ENCODE measurements around the gene NOP14.

The NOP14 gene

DNA sequence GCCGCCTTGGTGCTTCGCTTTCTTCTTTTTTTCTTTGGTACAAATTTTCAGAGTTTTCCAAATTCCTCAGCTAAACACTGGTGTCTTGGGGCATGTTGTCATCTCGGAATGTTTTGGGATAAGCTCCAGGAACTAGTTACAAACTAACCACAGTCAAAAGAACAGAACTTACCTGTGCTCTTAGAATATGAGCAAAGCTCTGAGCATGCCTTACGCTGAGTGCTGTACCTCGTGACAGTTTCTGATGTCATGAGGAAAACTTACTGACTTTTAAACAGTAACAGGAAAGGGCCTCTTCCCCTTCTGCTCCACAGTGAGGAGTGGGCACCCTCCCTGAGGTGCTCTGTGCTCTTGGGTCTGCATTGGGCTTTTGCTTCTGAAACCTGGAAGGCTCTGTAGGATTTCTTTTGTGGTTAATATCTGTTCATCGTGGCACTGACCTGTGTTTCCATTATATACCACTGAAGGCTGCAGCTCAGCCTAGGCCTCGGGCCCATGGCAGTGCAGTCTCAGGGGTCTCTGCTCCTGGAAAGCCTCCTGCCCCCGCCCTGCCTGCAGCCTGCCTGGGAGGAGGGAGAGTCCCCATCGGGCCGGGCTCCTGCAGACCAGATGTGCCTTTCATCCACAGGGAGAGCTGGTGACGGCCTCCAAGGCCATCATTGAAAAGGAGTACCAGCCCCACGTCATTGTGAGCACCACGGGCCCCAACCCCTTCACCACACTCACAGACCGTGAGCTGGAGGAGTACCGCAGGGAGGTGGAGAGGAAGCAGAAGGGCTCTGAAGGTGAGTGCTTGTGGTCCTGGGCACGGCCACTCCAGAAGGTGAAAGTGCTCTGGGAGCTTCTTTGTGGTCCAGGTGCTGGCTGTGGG, 48.7 kb downstream of the NOP14 start:
- DNase-seq (ENCODE audit: low read depth) = no peak

- no peak for DNase-seq (ENCODE audit: low read depth)
Observed at GRCh38 chr4:2913168-2913567, 50.0 kb downstream of the NOP14 start.

DNA sequence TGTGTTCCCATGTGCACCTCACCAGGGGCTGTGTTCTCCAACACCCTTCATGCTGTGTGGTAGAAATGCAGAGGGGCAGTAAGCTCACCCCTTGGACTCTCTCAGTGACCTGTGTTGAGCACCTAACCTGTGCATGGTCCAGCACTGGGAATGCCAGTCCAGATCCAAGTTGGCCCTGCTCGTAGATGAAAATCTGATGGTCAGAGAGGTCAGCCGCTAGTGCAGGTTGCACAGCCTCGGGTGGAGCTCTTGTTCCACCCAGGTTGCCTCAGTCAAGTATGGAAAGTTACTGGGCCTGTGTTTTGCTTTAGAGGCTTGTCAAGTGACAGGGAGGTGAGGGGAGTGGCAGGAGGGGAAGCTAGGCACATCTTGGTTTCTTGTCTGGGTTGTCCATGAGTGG, 51.3 kb downstream of the NOP14 start:
- no peak for DNase-seq (ENCODE audit: low read depth)

DNA sequence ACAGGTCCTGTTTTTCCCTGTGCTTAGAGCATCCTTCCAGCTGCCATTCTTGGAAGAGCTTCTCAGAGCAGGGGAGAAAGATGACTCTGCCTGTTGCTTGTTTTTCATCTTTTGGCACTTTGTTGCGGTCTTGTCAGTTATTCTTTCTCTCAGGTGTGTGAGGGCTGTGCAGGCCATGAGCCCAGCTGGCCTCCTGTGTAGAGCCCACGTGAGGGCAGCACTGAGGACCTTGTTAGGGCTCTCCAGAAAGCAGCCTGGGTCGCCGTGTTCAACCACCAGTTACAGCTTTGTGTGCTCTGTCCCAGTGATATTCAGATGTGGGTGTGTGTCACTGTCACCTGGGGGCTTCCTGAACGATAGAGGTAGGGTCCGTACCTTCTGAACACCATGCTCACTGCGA, 52.8 kb downstream of the NOP14 start:
- no peak for DNase-seq (ENCODE audit: low read depth)

DNA sequence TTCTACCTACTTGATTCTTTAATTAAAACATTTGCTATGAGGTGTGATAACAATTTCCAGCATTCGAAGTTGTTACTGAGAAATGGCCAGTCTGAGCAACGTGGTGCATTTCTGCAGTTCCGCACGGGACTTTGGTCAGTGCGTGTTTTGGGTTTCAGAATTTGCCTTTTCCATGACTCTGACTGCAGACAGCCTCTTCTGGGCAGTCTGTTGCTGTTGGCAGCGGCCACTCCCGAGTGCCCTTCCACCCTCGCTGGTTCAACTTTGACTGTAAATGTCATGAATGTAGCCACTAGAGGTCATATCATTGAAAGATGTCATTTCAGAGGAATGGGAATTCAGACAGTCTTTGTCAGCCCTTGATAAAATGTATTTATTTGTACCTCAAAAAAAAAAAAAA, 53.6 kb downstream of the NOP14 start:
- no peak for DNase-seq (ENCODE audit: low read depth)

- DNase-seq (ENCODE audit: low read depth) = no peak
Observed at GRCh38 chr4:2908686-2909085, 54.5 kb downstream of the NOP14 start.

DNA sequence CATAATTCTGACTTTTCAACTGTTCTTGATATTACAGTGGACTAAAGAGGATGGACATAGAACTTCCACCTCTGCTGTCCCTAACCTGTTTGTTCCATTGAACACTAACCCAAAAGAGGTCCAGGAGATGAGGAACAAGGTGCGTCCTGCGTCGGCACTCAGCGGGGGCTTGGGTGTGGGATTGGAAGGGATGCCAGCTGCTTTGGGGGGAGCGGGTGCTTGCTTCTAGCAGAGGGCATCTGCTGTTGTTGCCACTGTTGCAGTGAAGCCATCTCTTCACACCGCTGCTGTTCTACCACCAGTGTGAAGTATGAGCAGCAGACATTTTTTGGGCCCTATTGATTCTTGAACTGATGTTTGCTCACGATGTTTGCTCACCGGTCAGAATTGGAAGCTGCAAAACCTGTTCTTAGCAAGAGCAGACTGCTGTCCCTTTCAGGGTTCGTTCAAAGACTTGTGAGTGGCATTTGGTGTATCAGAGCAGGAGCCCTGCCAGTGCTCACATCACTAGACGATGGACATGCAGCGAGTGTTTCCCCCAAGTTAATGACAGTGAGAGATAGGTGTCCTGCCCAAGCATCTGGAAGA, 55.4 kb downstream of the NOP14 start:
- no peak for DNase-seq (ENCODE audit: low read depth)

- no peak for DNase-seq (ENCODE audit: low read depth)
Observed at GRCh38 chr4:2907226-2907625, 56.0 kb downstream of the NOP14 start.

DNA sequence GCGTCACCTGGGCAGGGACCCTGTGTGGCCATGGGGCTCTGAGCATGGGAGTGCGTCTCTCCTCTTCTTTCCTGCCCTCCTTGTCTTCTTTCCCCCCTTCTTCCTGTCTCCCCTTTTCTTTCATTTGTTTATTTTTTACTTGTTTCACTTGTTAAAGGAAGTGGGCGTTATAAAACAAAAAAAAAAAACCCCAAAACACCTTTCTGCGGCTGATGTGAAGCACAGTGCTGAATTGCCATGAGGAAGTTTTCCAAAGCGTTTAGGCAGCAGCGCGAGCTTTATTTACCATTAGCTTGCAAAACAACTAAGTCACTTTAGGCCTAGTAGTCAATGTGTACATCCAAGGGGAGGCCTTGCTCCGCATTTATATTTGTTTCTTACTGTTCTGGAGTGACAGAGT, 57.0 kb downstream of the NOP14 start:
- no peak for DNase-seq (ENCODE audit: low read depth)

DNA sequence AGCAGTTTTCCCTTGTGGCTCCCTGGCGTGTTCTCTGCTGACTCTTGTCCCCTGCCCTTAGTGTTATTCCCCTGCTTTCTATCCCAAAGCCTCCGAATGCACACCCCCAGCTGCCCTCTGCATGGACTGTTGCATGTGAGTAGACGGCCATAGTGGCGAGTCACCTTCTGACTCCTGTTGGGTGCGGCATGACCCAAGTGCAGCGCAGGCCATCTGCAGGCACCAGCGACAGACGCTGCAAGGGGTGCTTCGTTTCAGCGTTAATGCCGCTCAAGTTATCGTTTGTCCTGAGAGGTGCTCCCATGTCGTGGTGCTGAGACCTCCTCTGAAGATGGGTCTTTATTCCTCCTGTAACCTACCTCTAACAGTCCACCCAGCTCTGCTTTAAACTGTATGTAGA, 57.7 kb downstream of the NOP14 start:
- no peak for DNase-seq (ENCODE audit: low read depth)

GRCh38 chr4:2902126-2902525, 61.1 kb downstream of the NOP14 start:
- DNase-seq (ENCODE audit: low read depth) = no peak

DNA sequence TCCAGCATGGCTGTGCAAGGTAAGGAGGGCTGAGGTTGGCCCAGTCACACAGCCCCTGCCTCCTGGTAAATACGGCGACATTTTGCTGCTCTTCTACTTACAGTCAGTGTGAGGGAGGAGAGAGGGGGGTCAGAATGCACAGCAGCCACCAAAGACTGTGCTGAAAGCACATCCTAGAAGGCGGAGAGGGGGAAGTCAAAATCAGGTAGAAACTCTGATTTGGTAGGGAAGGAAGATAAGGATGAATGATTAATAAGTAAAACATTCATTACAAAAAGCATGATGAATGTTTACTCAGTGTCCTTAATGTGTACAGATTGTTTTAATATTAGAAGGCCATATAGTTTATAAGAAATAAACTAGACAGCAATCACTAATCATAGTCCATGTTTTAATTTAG, 62.0 kb downstream of the NOP14 start:
- DNase-seq (ENCODE audit: low read depth) = no peak

GRCh38 chr4:2900741-2901140, 62.5 kb downstream of the NOP14 start:
- no peak for DNase-seq (ENCODE audit: low read depth)

- no peak for DNase-seq (ENCODE audit: low read depth)
Observed at GRCh38 chr4:2898001-2898400, 65.2 kb downstream of the NOP14 start.

GRCh38 chr4:2893772-2894171, 69.4 kb downstream of the NOP14 start:
- no peak for DNase-seq (ENCODE audit: low read depth)

- no peak for DNase-seq (ENCODE audit: low read depth)
Observed at GRCh38 chr4:2891294-2891693, 71.9 kb downstream of the NOP14 start.

DNA sequence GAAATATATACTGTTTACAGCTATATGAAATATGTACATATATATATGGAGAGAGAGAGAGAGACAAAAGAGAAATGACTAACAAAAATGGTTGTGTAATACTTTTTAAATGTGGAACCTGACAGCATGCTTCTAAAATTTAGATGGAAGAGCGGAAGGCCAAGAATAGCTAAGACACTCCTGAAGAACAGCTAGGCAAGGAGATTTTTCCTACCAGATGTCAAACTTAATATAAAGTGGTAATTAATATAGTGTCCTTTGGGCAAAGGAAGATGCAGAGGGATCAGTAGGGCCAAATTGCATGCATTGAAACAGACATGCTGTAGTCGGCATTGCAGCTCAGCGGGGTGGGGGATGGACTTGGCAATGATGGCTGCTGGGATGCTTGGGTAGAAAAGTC, 74.3 kb downstream of the NOP14 start:
- no peak for DNase-seq (ENCODE audit: low read depth)
